Neural cell (in vitro differentiated cells): ENCODE measurements around the gene ZBTB32. TPM values are rescaled to one million over a fixed set of nuclear protein-coding genes. Genes with fewer than 3 reads are reported as not detected.

Experiments used
- H2AFZ ChIP-seq: fragments of 200-600, 300-800 bp; sonication (generic), shearing (Covaris generic); 2 replicates; pipeline ENCODE4 v1.6.0; 2014; ENCODE audit warnings: low read depth, mild to moderate bottlenecking, antibody characterized with exemption, low read length, moderate library complexity
- H3F3A ChIP-seq: fragments of 200-600 bp; shearing (Covaris generic); 2 replicates; pipeline ENCODE4 v1.6.1; 2016; ENCODE audit warnings: mild to moderate bottlenecking, moderate library complexity, mixed read lengths, antibody characterized with exemption, low read length; ENCODE audit not compliant: insufficient read depth, poor library complexity, severe bottlenecking
- H3K27ac ChIP-seq: fragments of 200-600, 300-800 bp; sonication (generic), shearing (Covaris generic); 2 replicates; pipeline ENCODE4 v1.5.1; 2014; ENCODE audit warnings: mild to moderate bottlenecking, low read length, moderate library complexity
- H3K27me3 ChIP-seq: fragments of 300-800, 200-600 bp; sonication (generic), shearing (Covaris generic); 2 replicates; pipeline ENCODE4 v1.6.0; 2014; ENCODE audit warnings: mild to moderate bottlenecking, low read depth, low read length, moderate library complexity; ENCODE audit not compliant: insufficient read depth
- H3K36me3 ChIP-seq: fragments of 300-800, 200-600 bp; sonication (generic), shearing (Covaris generic); 2 replicates; pipeline ENCODE4 v1.5.1; 2014; ENCODE audit warnings: mild to moderate bottlenecking, antibody characterized with exemption, low read length, moderate library complexity; ENCODE audit not compliant: insufficient read depth
- H3K4me2 ChIP-seq: fragments of 300-800, 200-600 bp; sonication (generic), shearing (Covaris generic); 2 replicates; pipeline ENCODE4 v1.6.0; 2014; ENCODE audit warnings: mild to moderate bottlenecking, low read length
- H3K4me3 ChIP-seq: fragments of 300-800, 200-600 bp; sonication (generic), shearing (Covaris generic); 2 replicates; pipeline ENCODE4 v1.5.1; 2014; ENCODE audit warnings: mild to moderate bottlenecking, low read length, moderate library complexity
- H3K79me2 ChIP-seq: fragments of 200-600 bp; shearing (Covaris generic); replicated peaks from 2 replicates; pipeline ENCODE4 v1.6.0; 2014; ENCODE audit warnings: mild to moderate bottlenecking, low read length, moderate library complexity; ENCODE audit not compliant: insufficient read depth
- H3K9ac ChIP-seq: fragments of 300-800, 200-600 bp; sonication (generic), shearing (Covaris generic); 2 replicates; pipeline ENCODE4 v1.6.1; 2016; ENCODE audit warnings: mild to moderate bottlenecking, low read length, mixed read lengths
- H3K9me2 ChIP-seq: fragments of 200-600 bp; shearing (Covaris generic); 2 replicates; pipeline ENCODE4 v1.6.1; 2016; ENCODE audit warnings: mild to moderate bottlenecking, low read length, mixed read lengths; ENCODE audit not compliant: insufficient read depth
- H3K9me3 ChIP-seq: fragments of 200-600, 300-800 bp; sonication (generic), shearing (Covaris generic); 2 replicates; pipeline ENCODE4 v1.6.1; 2016; ENCODE audit warnings: mild to moderate bottlenecking, mixed run types, low read length, moderate library complexity, mixed read lengths
- H4K20me1 ChIP-seq: fragments of 200-600 bp; shearing (Covaris generic); 2 replicates; pipeline ENCODE4 v1.6.1; 2016; ENCODE audit warnings: mild to moderate bottlenecking, mixed run types; ENCODE audit not compliant: insufficient read depth
- EP300 ChIP-seq: fragments of 450-650 bp; conservative IDR thresholded peaks from 2 replicates; pipeline ENCODE4 v1.6.1; 2014; ENCODE audit warnings: antibody characterized with exemption, mild to moderate bottlenecking, moderate library complexity; ENCODE audit not compliant: poor library complexity, severe bottlenecking
- EZH2 ChIP-seq: fragments of 200-600, 300-800 bp; shearing (Covaris generic), sonication (generic); IDR thresholded peaks from 2 replicates; pipeline ENCODE4 v1.6.1; 2014; ENCODE audit warnings: antibody characterized with exemption, low read length, borderline replicate concordance, mild to moderate bottlenecking; ENCODE audit not compliant: insufficient read depth, poor library complexity, severe bottlenecking
- MXI1 ChIP-seq: fragments of 450-650 bp; conservative IDR thresholded peaks from 2 replicates; pipeline ENCODE4 v1.6.1; 2014; ENCODE audit warnings: antibody characterized with exemption, mild to moderate bottlenecking; ENCODE audit not compliant: poor library complexity, severe bottlenecking
- POLR2AphosphoS5 ChIP-seq: IDR thresholded peaks from 2 replicates; pipeline ENCODE4 v1.6.1; 2012
- RAD21 ChIP-seq: fragments of 450-650 bp; conservative IDR thresholded peaks from 2 replicates; pipeline ENCODE4 v1.6.1; 2014; ENCODE audit warnings: antibody characterized with exemption, mild to moderate bottlenecking, moderate library complexity
- REST ChIP-seq: IDR thresholded peaks from 2 replicates; pipeline ENCODE4 v1.6.1; 2012; ENCODE audit warnings: borderline replicate concordance
- SMC3 ChIP-seq: fragments of 450-650 bp; conservative IDR thresholded peaks from 2 replicates; pipeline ENCODE4 v1.6.1; 2014; ENCODE audit warnings: antibody characterized with exemption, mild to moderate bottlenecking, moderate library complexity; ENCODE audit not compliant: poor library complexity
- TAF1 ChIP-seq: IDR thresholded peaks from 2 replicates; pipeline ENCODE4 v1.6.1; 2012; ENCODE audit warnings: low read depth
- polyA plus RNA-seq: library from polyadenylated mRNA; depleted of rRNA; stranded (reverse); fragments of >200 nt; gene quantifications from 2 replicates; pipeline ENCODE4 v1.2.3, GENCODE V29; 2014
- TF ChIP-seq, protein P1 (sequence below): fragments of 450-650 bp; IDR thresholded peaks from 2 replicates; pipeline ENCODE4 v1.5.1; 2014; ENCODE audit warnings: antibody characterized with exemption, mild to moderate bottlenecking, moderate library complexity; ENCODE audit not compliant: poor library complexity, severe bottlenecking

Gene ZBTB32
- polyA plus RNA-seq, 1 donor from 2014 or later: not detected

GRCh38 chr19:35715981-35716800 lies 11.8 kb downstream of the ZBTB32 start:
- Histone ChIP-seq H3K27me3 (no peaks in the 10 kb centered on the region), H3K9me2 (no peaks in the 10 kb centered on the region), H4K20me1 (no peaks in the 10 kb centered on the region), H3K27ac (peak overlapping the region; percentile 71), H2AFZ (peak overlapping the region; percentile 84), H3K79me2 (peaks cover 22% of the 10 kb centered on the region), H3K4me2 (peak overlapping the region; percentile 76), H3K9me3 (no peaks in the 10 kb centered on the region), H3F3A (no peaks in the 10 kb centered on the region), H3K36me3 (no peaks in the 10 kb centered on the region), H3K4me3 (peak overlapping the region; percentile 99), H3K9ac (peak overlapping the region; percentile 75)
- TF ChIP-seq EZH2 (no peak), SMC3 (no peak), RAD21 (no peak), POLR2AphosphoS5 (no peak), MXI1 (no peak), EP300 (no peak), TAF1 (no peak), REST (no peak)
- TF ChIP-seq, protein P1, sequence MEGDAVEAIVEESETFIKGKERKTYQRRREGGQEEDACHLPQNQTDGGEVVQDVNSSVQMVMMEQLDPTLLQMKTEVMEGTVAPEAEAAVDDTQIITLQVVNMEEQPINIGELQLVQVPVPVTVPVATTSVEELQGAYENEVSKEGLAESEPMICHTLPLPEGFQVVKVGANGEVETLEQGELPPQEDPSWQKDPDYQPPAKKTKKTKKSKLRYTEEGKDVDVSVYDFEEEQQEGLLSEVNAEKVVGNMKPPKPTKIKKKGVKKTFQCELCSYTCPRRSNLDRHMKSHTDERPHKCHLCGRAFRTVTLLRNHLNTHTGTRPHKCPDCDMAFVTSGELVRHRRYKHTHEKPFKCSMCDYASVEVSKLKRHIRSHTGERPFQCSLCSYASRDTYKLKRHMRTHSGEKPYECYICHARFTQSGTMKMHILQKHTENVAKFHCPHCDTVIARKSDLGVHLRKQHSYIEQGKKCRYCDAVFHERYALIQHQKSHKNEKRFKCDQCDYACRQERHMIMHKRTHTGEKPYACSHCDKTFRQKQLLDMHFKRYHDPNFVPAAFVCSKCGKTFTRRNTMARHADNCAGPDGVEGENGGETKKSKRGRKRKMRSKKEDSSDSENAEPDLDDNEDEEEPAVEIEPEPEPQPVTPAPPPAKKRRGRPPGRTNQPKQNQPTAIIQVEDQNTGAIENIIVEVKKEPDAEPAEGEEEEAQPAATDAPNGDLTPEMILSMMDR: no peak

GRCh38 chr19:35716801-35717664 lies 12.7 kb downstream of the ZBTB32 start:
- H3K27me3 ChIP-seq: no peaks in the 10 kb centered on the region
- TF ChIP-seq POLR2AphosphoS5 (peak; percentile 33), REST (peak; percentile 51), SMC3 (peak; percentile 87), RAD21 (peak; percentile 86), MXI1 (peak; percentile 96), EP300 (peak; percentile 42), EZH2 (no peak), TAF1 (no peak)
- TF ChIP-seq, protein P1: peak; percentile 92
- peak overlapping the region; percentile 76 for H3K4me2 ChIP-seq
- no peaks in the 10 kb centered on the region for H4K20me1 ChIP-seq
- H3F3A ChIP-seq: no peaks in the 10 kb centered on the region
- no peaks in the 10 kb centered on the region for H3K9me3 ChIP-seq
- peak overlapping the region; percentile 84 for H2AFZ ChIP-seq
- peak overlapping the region; percentile 75 for H3K9ac ChIP-seq
- no peaks in the 10 kb centered on the region for H3K9me2 ChIP-seq
- peaks cover 22% of the 10 kb centered on the region for H3K79me2 ChIP-seq
- no peaks in the 10 kb centered on the region for H3K36me3 ChIP-seq
- peak overlapping the region; percentile 71 for H3K27ac ChIP-seq
- H3K4me3 ChIP-seq: peak overlapping the region; percentile 99
